Endothelial cell of umbilical vein (primary cell): ENCODE data around the gene KDSR. TPM values are rescaled to one million over a fixed set of nuclear protein-coding genes. Genes with fewer than 3 reads are reported as not detected.
A peak's percentile ranks its signal among the peaks of the same experiment; 100 is the strongest.

Experiments
- BruUV-seq: library from RNA; stranded (reverse); fragments of 400-500 nt; replicated peaks from 2 replicates; lab custom pipeline; 2021; lab: Mats Ljungman, UMichigan
- CTCF ChIA-PET: fragments of 300-600, 350-600 bp; sonication (Branson Sonifier 250); formaldehyde crosslinking; loops from one replicate; lab custom pipeline; 2021; ENCODE audit warnings: antibody characterized with exemption, inconsistent platforms; lab: Charles Lee
- POLR2A ChIA-PET: fragments of 300-600, 350-600 bp; sonication (Branson Sonifier 250); formaldehyde crosslinking; loops from one replicate; lab custom pipeline; 2021; ENCODE audit warnings: antibody characterized with exemption, inconsistent platforms; lab: Charles Lee
- DNase-seq: peaks from one replicate; pipeline ENCODE4 v3.0.0-alpha.2; 2011; ENCODE audit warnings: low read depth, low spot score
- FAIRE-seq: peaks from 2 replicates; lab custom pipeline; 2011; peaks lifted over from hg19 to GRCh38; lab: Jason Lieb, UNC
- H2AFZ ChIP-seq: 2 replicates; pipeline ENCODE4 v1.6.0; 2012; ENCODE audit warnings: low read depth, low read length, control low read depth, inconsistent platforms
- H3K27ac ChIP-seq: 2 replicates; pipeline ENCODE4 v1.5.1; 2011; ENCODE audit warnings: low read depth, mild to moderate bottlenecking, control low read depth, low read length, moderate library complexity; ENCODE audit not compliant: insufficient read depth
- H3K27me3 ChIP-seq, 2 experiments: 2 replicates each; pipeline versions ENCODE4 v1.6.0 to v1.6.1; 2011; ENCODE audit warnings: low read length in 2 of 2, mixed read lengths in 1 of 2; ENCODE audit not compliant: control insufficient read depth in 2 of 2, insufficient read depth in 2 of 2
- H3K36me3 ChIP-seq, 2 experiments: 2 replicates in 1 of 2; 3 replicates in 1 of 2; pipeline ENCODE4 v1.5.1; 2011; ENCODE audit warnings: low read length in 2 of 2, mild to moderate bottlenecking in 1 of 2, moderate library complexity in 1 of 2; ENCODE audit not compliant: control insufficient read depth in 2 of 2, insufficient read depth in 2 of 2; ENCODE audit errors: extremely low read depth in 1 of 2
- H3K4me1 ChIP-seq: 3 replicates; pipeline ENCODE4 v1.5.1; 2011; ENCODE audit warnings: mild to moderate bottlenecking, low read length; ENCODE audit not compliant: control insufficient read depth, insufficient read depth; ENCODE audit errors: extremely low read depth
- H3K4me2 ChIP-seq: 2 replicates; pipeline ENCODE4 v1.6.1; 2011; ENCODE audit warnings: low read length, control low read depth, mixed read lengths; ENCODE audit not compliant: insufficient read depth
- H3K4me3 ChIP-seq, 3 experiments: fragments of 200-600 bp in 1 of 3; sonication (generic), shearing (Covaris generic) in 1 of 3; replicated peaks in 1 of 3; 2 replicates each; pipeline ENCODE4 v1.5.1; 2011 to 2016; ENCODE audit warnings: control low read depth in 3 of 3, low read length in 3 of 3, mild to moderate bottlenecking in 2 of 3, inconsistent platforms in 1 of 3, low read depth in 1 of 3, moderate library complexity in 1 of 3; ENCODE audit not compliant: insufficient read depth in 1 of 3
- H3K79me2 ChIP-seq: 2 replicates; pipeline ENCODE4 v1.6.0; 2012; ENCODE audit warnings: low read length, inconsistent platforms; ENCODE audit not compliant: control insufficient read depth, insufficient read depth
- H3K9ac ChIP-seq: replicated peaks from 2 replicates; pipeline ENCODE3; 2011; ENCODE audit warnings: low read length, control low read depth; ENCODE audit not compliant: insufficient read depth; ENCODE audit errors: extremely low read depth
- H3K9me1 ChIP-seq: replicated peaks from 3 replicates; pipeline ENCODE4 v1.6.0; 2011; ENCODE audit warnings: mild to moderate bottlenecking, low read length; ENCODE audit not compliant: control insufficient read depth, insufficient read depth; ENCODE audit errors: extremely low read depth
- H3K9me3 ChIP-seq: replicated peaks from 2 replicates; pipeline ENCODE4 v1.5.1; 2012; ENCODE audit warnings: low read length, inconsistent platforms; ENCODE audit not compliant: control insufficient read depth, insufficient read depth
- H4K20me1 ChIP-seq: replicated peaks from 2 replicates; pipeline ENCODE3; 2011; ENCODE audit warnings: mild to moderate bottlenecking, low read length; ENCODE audit not compliant: control insufficient read depth, insufficient read depth; ENCODE audit errors: extremely low read depth
- EZH2 ChIP-seq: IDR thresholded peaks from 2 replicates; pipeline ENCODE4 v1.6.1; 2012; ENCODE audit warnings: borderline replicate concordance, low read depth, mild to moderate bottlenecking, moderate library complexity, low read length, inconsistent platforms; ENCODE audit not compliant: severe bottlenecking
- FOS ChIP-seq: IDR thresholded peaks from 2 replicates; pipeline ENCODE4 v1.6.1; 2011; ENCODE audit warnings: mild to moderate bottlenecking, low read length, moderate library complexity, borderline replicate concordance; ENCODE audit not compliant: insufficient read depth
- GATA2 ChIP-seq: IDR thresholded peaks from 2 replicates; pipeline ENCODE4 v1.7.0; 2011; ENCODE audit warnings: low read depth, mild to moderate bottlenecking, moderate library complexity, mixed read lengths, low read length; ENCODE audit not compliant: insufficient read length, insufficient read depth
- JUN ChIP-seq: IDR thresholded peaks from 2 replicates; pipeline ENCODE4 v1.6.1; 2011; ENCODE audit warnings: borderline replicate concordance, low read depth; ENCODE audit not compliant: insufficient read length, insufficient read depth
- POLR2A ChIP-seq: IDR thresholded peaks from 2 replicates; pipeline ENCODE4 v1.6.1; 2012; ENCODE audit warnings: low read depth, mild to moderate bottlenecking, control low read depth, low read length
- POLR2AphosphoS5 ChIP-seq: IDR thresholded peaks from 2 replicates; pipeline ENCODE4 v1.6.1; 2012; ENCODE audit warnings: low read depth, mild to moderate bottlenecking, control low read depth, low read length, moderate library complexity; ENCODE audit not compliant: insufficient read depth
- dilution Hi-C: fragments of 300-500 bp; cut with MboI; formaldehyde crosslinking; loops from one replicate; pipeline ENCODE4 v1.15.0; 2019; ENCODE audit warnings: low sequenced_read_pairs; ENCODE audit not compliant: extremely low pct_ligation_motif_present
- intact Hi-C: fragments of 100-400 bp; cut with micrococcal nuclease; formaldehyde crosslinking; loops from one replicate; pipeline ENCODE4 v1.10.0; 2022
- polyA plus RNA-seq, 4 experiments: library from polyadenylated mRNA; depleted of rRNA in 3 of 4; stranded (reverse) in 3 of 4; unstranded in 1 of 4; fragments of >200 nt; gene quantifications; 2 replicates each; pipeline versions ENCODE4 v1.2.1 to v1.2.3, GENCODE V29; 2011 to 2012; ENCODE audit warnings: missing spikeins in 1 of 4
- total RNA-seq: library from RNA; stranded (reverse); gene quantifications from 2 replicates; pipeline ENCODE4 v1.2.3, GENCODE V29; 2021
- TF ChIP-seq, protein P1 (sequence below): IDR thresholded peaks from 2 replicates; pipeline ENCODE4 v1.6.1; 2011; ENCODE audit not compliant: insufficient read depth, insufficient read length
- TF ChIP-seq, protein P2 (sequence below), 2 donors: IDR thresholded peaks; 1 replicate in 1 of 2; 2 replicates in 1 of 2; pipeline ENCODE4 v1.5.1; 2011; ENCODE audit warnings: low read length in 2 of 2, mild to moderate bottlenecking in 2 of 2, moderate library complexity in 2 of 2, control low read depth in 1 of 2, inconsistent platforms in 1 of 2, low read depth in 1 of 2; ENCODE audit not compliant: insufficient read depth in 1 of 2; ENCODE audit errors: extremely low read depth in 1 of 2

The KDSR gene
- total and polyA plus RNA-seq, 2 donors (not counting 3 experiments of a cell fraction or from before 2014, with no cell fraction given): 17.1 to 43.1 TPM

DNA sequence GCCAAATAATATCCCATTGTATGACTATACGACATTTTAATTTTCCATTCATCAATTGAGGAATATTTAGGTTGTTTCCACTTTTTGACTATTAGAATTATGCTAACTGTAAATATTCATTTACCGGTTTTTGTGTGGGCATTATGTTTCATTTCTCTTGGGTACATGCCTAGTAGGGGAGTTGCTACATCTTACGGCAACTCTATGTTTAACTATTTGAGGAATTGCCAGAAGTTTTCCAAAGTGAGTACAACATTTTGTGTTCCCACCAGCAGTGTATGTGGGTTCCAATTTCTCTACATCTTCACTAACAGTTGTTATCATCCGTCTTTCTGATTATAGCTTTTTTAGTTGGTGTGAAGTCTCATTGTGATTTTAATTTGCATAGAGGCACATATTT, 1.6 kb upstream of the KDSR start:
- Histone ChIP-seq H4K20me1 (no peaks in the 10 kb centered on the region), H2AFZ (no peak overlapping the region), H3K4me1 (peaks cover 12% of the 10 kb centered on the region), H3K36me3 (no peaks in the 10 kb centered on the region), H3K9ac (no peak overlapping the region), H3K27ac (no peak overlapping the region), H3K9me1 (no peaks in the 10 kb centered on the region), H3K27me3 (no peaks in the 10 kb centered on the region), H3K79me2 (peaks cover 29% of the 10 kb centered on the region), H3K4me2 (peak overlapping the region; percentile 95), H3K4me3 (no peak overlapping the region), H3K9me3 (no peaks in the 10 kb centered on the region)
- CTCF ChIA-PET: no interaction called here
- intact Hi-C loops: no loop called here
- DNase-seq: no peak
- POLR2A ChIA-PET: no interaction called here
- no TSS peak for BruUV-seq
- FAIRE-seq: no peak
- TF ChIP-seq POLR2A (no peak), GATA2 (no peak), EZH2 (no peak), POLR2AphosphoS5 (no peak), FOS (no peak), JUN (no peak)
- TF ChIP-seq, protein P1, sequence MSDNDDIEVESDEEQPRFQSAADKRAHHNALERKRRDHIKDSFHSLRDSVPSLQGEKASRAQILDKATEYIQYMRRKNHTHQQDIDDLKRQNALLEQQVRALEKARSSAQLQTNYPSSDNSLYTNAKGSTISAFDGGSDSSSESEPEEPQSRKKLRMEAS: no peak
- TF ChIP-seq, protein P2, sequence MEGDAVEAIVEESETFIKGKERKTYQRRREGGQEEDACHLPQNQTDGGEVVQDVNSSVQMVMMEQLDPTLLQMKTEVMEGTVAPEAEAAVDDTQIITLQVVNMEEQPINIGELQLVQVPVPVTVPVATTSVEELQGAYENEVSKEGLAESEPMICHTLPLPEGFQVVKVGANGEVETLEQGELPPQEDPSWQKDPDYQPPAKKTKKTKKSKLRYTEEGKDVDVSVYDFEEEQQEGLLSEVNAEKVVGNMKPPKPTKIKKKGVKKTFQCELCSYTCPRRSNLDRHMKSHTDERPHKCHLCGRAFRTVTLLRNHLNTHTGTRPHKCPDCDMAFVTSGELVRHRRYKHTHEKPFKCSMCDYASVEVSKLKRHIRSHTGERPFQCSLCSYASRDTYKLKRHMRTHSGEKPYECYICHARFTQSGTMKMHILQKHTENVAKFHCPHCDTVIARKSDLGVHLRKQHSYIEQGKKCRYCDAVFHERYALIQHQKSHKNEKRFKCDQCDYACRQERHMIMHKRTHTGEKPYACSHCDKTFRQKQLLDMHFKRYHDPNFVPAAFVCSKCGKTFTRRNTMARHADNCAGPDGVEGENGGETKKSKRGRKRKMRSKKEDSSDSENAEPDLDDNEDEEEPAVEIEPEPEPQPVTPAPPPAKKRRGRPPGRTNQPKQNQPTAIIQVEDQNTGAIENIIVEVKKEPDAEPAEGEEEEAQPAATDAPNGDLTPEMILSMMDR (IDR thresholded peaks at IDR 0.05; ENCODE audit: extremely low read depth in 1 of 2, insufficient read depth in 1 of 2, low read depth in 1 of 2, low read length in 2 of 2): no peak
- dilution Hi-C loops: no loop called here
